Prostate gland (tissue), 2 donors: ENCODE data around the gene SHROOM3. TPM values are rescaled to one million over a fixed set of nuclear protein-coding genes. Genes with fewer than 3 reads are reported as not detected.

Source experiments
- DNase-seq: peaks from one replicate; pipeline ENCODE4 v3.0.0-alpha.2; 2019; ENCODE audit warnings: low spot score
- H3K27ac ChIP-seq, 2 donors: fragments of 200-600 bp; sonication (generic); 2 replicates each; pipeline ENCODE4 v1.5.1; 2017 to 2019
- H3K27me3 ChIP-seq: fragments of 200-600 bp; sonication (generic); replicated peaks from 2 replicates; pipeline ENCODE4 v1.5.1; 2019; ENCODE audit not compliant: insufficient read depth
- H3K36me3 ChIP-seq, 2 donors: fragments of 200-600 bp; sonication (generic); 1 replicate in 1 of 2; 2 replicates in 1 of 2; pipeline versions ENCODE4 v1.5.1 to v1.8.1; 2017 to 2019
- H3K4me1 ChIP-seq: fragments of 200-600 bp; sonication (generic); replicated peaks from 2 replicates; pipeline ENCODE4 v1.5.1; 2019
- H3K4me3 ChIP-seq, 2 donors: fragments of 200-600 bp; sonication (generic); 2 replicates each; pipeline ENCODE4 v1.5.1; 2017 to 2019
- H3K9me3 ChIP-seq: fragments of 200-600 bp; sonication (generic); 2 replicates; pipeline ENCODE4 v1.5.1; 2017
- CTCF ChIP-seq, 4 experiments: fragments of 200-600 bp in 2 of 4; fragments of 450-650 bp in 2 of 4; sonication (generic) in 2 of 4; IDR thresholded peaks; 1 replicate in 3 of 4; 2 replicates in 1 of 4; pipeline ENCODE4 v1.5.1; 2016 to 2019; ENCODE audit warnings: antibody characterized with exemption in 4 of 4, mild to moderate bottlenecking in 2 of 4, moderate library complexity in 2 of 4
- POLR2A ChIP-seq: fragments of 450-650 bp; IDR thresholded peaks from one replicate; pipeline ENCODE4 v1.6.1; 2016; ENCODE audit warnings: antibody characterized with exemption, mild to moderate bottlenecking
- POLR2AphosphoS5 ChIP-seq: sonication (generic); formaldehyde crosslinking; IDR thresholded peaks from one replicate; pipeline ENCODE4 v1.6.1; 2017; ENCODE audit warnings: antibody characterized with exemption
- WGBS: methylation state at CpG from one replicate; pipeline ENCODE4 v1.1.5; 2018; 5-methylcytosine and 5-hydroxymethylcytosine counted together
- intact Hi-C: fragments of 100-400 bp; cut with DNase I; formaldehyde crosslinking; loops from one replicate; pipeline ENCODE4 v1.14.2; 2022
- total RNA-seq, 2 donors: library from RNA; depleted of rRNA; stranded (reverse); fragments of >200 nt; gene quantifications; one replicate each; pipeline ENCODE4 v1.1.0, GENCODE V29; 2016

The SHROOM3 gene
- total RNA-seq, 2 donors from 2014 or later, result 107 to 137 TPM

- Histone ChIP-seq H3K36me3 (no peaks in the 10 kb centered on the region), H3K27ac (no peak overlapping the region), H3K4me1 (no peaks in the 10 kb centered on the region), H3K27me3 (no peaks in the 10 kb centered on the region), H3K9me3 (no peaks in the 10 kb centered on the region), H3K4me3 (no peak overlapping the region)
- no peak for DNase-seq
- intact Hi-C loops, result no loop called here
- no peak for TF ChIP-seq POLR2AphosphoS5
- TF ChIP-seq POLR2A, result no peak
- no peak for TF ChIP-seq CTCF (IDR thresholded peaks at IDR 0.05)
- WGBS, result 60% methylated on average over 3 of the region's 3 CpGs
Measured at GRCh38 chr4:76401654-76402053, 33.4 kb upstream of the SHROOM3 start.

- TF ChIP-seq CTCF (IDR thresholded peaks at IDR 0.05) (no peak), POLR2AphosphoS5 (no peak), POLR2A (no peak)
- Histone ChIP-seq H3K4me1 (no peaks in the 10 kb centered on the region), H3K27ac (no peak overlapping the region), H3K27me3 (no peaks in the 10 kb centered on the region), H3K36me3 (no peaks in the 10 kb centered on the region), H3K9me3 (no peaks in the 10 kb centered on the region), H3K4me3 (no peak overlapping the region)
- WGBS, result 60% methylated on average over 5 of the region's 5 CpGs
- DNase-seq, result no peak
- intact Hi-C loops, result no loop called here
Measured at GRCh38 chr4:76406081-76406480, 28.9 kb upstream of the SHROOM3 start.

- 66% methylated on average over 5 of the region's 5 CpGs for WGBS
- TF ChIP-seq POLR2A (no peak), CTCF (IDR thresholded peaks at IDR 0.05) (no peak), POLR2AphosphoS5 (no peak)
- intact Hi-C loops, result no loop called here
- no peaks in the 10 kb centered on the region for H3K9me3 ChIP-seq
- no peaks in the 10 kb centered on the region for H3K4me1 ChIP-seq
- H3K36me3 ChIP-seq, result no peaks in the 10 kb centered on the region
- H3K27ac ChIP-seq, result no peak overlapping the region
- H3K4me3 ChIP-seq, result no peak overlapping the region
- H3K27me3 ChIP-seq, result no peaks in the 10 kb centered on the region
- no peak for DNase-seq
Measured at GRCh38 chr4:76407440-76408119, 27.4 kb upstream of the SHROOM3 start.

- no peak for TF ChIP-seq POLR2A
- no peak for TF ChIP-seq POLR2AphosphoS5
- no peak for TF ChIP-seq CTCF (IDR thresholded peaks at IDR 0.05)
- Histone ChIP-seq H3K27ac (no peak overlapping the region), H3K9me3 (no peaks in the 10 kb centered on the region), H3K4me1 (no peaks in the 10 kb centered on the region), H3K36me3 (no peaks in the 10 kb centered on the region), H3K27me3 (no peaks in the 10 kb centered on the region), H3K4me3 (no peak overlapping the region)
- no peak for DNase-seq
- intact Hi-C loops, result loop anchor here (10.0 kb wide), 1 partner anchor 156 kb away; the partner anchor contains the start of gene FAM47E
- 84% methylated on average over 3 of the region's 3 CpGs for WGBS
Measured at GRCh38 chr4:76410636-76411035, 24.4 kb upstream of the SHROOM3 start.

- no peak for DNase-seq
- Histone ChIP-seq H3K4me3 (peak overlapping the region; percentile 39 to 47), H3K4me1 (no peaks in the 10 kb centered on the region), H3K36me3 (no peaks in the 10 kb centered on the region), H3K27ac (no peak overlapping the region), H3K27me3 (no peaks in the 10 kb centered on the region), H3K9me3 (no peaks in the 10 kb centered on the region)
- TF ChIP-seq CTCF (IDR thresholded peaks at IDR 0.05) (no peak), POLR2AphosphoS5 (no peak), POLR2A (no peak)
- intact Hi-C loops, result loop anchor here (5.0 kb wide), 1 partner anchor 243 kb away; no protein-coding TSS in a partner anchor
- WGBS, result 46% methylated on average over 18 of the region's 18 CpGs
Measured at GRCh38 chr4:76420188-76420761, 14.8 kb upstream of the SHROOM3 start.
